Measurements from ENCODE around the gene PRXL2A.
"Not testable (repeated sequence)": the region's sequence is repeated elsewhere in the genome, so short reads cannot be mapped to it uniquely, and the experiment has no call there.

Gene PRXL2A

GRCh38 chr10:80408242-80409101, at the start of gene PRXL2A:
Gene PRXL2A (plus strand): TSS chr10:80408551. CDS start chr10:80420468, 11,917 bp downstream.
- DNase-seq (ENCODE audit: low read depth) = no peak

GRCh38 chr10:80358925-80359324, 49.4 kb upstream of the PRXL2A start:
- not testable (repeated sequence) for DNase-seq (ENCODE audit: low read depth)

GRCh38 chr10:80359644-80360043, 48.7 kb upstream of the PRXL2A start:
- no peak for DNase-seq (ENCODE audit: low read depth)

- no peak for DNase-seq (ENCODE audit: low read depth)
Measured at GRCh38 chr10:80365510-80365909, 42.8 kb upstream of the PRXL2A start.

GRCh38 chr10:80371467-80371866, 36.9 kb upstream of the PRXL2A start:
- DNase-seq (ENCODE audit: low read depth) = no peak

GRCh38 chr10:80372675-80373074, 35.7 kb upstream of the PRXL2A start:
- no peak for DNase-seq (ENCODE audit: low read depth)

GRCh38 chr10:80373502-80373901, 34.8 kb upstream of the PRXL2A start:
- DNase-seq (ENCODE audit: low read depth) = no peak

GRCh38 chr10:80379701-80380100, 28.6 kb upstream of the PRXL2A start:
- no peak for DNase-seq (ENCODE audit: low read depth)

- DNase-seq (ENCODE audit: low read depth) = no peak
Measured at GRCh38 chr10:80380185-80380584, 28.2 kb upstream of the PRXL2A start.

GRCh38 chr10:80382989-80383388, 25.4 kb upstream of the PRXL2A start:
- no peak for DNase-seq (ENCODE audit: low read depth)

GRCh38 chr10:80390740-80391139, 17.6 kb upstream of the PRXL2A start:
- no peak for DNase-seq (ENCODE audit: low read depth)

GRCh38 chr10:80392250-80392649, 16.1 kb upstream of the PRXL2A start:
- no peak for DNase-seq (ENCODE audit: low read depth)

- no peak for DNase-seq (ENCODE audit: low read depth)
Measured at GRCh38 chr10:80394358-80394916, 13.9 kb upstream of the PRXL2A start.

- no peak for DNase-seq (ENCODE audit: low read depth)
Measured at GRCh38 chr10:80397014-80397413, 11.3 kb upstream of the PRXL2A start.

- DNase-seq (ENCODE audit: low read depth) = no peak
Measured at GRCh38 chr10:80400136-80400804, 8.1 kb upstream of the PRXL2A start.

GRCh38 chr10:80405035-80405434, 3.3 kb upstream of the PRXL2A start:
- no peak for DNase-seq (ENCODE audit: low read depth)

- no peak for DNase-seq (ENCODE audit: low read depth)
Measured at GRCh38 chr10:80405626-80406025, 2.7 kb upstream of the PRXL2A start.

- DNase-seq (ENCODE audit: low read depth) = no peak
Measured at GRCh38 chr10:80406204-80406603, 2.1 kb upstream of the PRXL2A start.

GRCh38 chr10:80407812-80408241, 524 bp upstream of the PRXL2A start:
- no peak for DNase-seq (ENCODE audit: low read depth)

GRCh38 chr10:80409121-80409520, 770 bp downstream of the PRXL2A start:
- no peak for DNase-seq (ENCODE audit: low read depth)

GRCh38 chr10:80410122-80410521, 1.8 kb downstream of the PRXL2A start:
- DNase-seq (ENCODE audit: low read depth) = no peak

GRCh38 chr10:80410578-80411145, 2.3 kb downstream of the PRXL2A start:
- DNase-seq (ENCODE audit: low read depth) = no peak

- DNase-seq (ENCODE audit: low read depth) = no peak
Measured at GRCh38 chr10:80411267-80411668, 2.9 kb downstream of the PRXL2A start.

Data from GM04504 (cell line).